Endometrial microvascular endothelial cells (primary cell): ENCODE measurements around the gene C10orf105. TPM values are rescaled to one million over a fixed set of nuclear protein-coding genes. Genes with fewer than 3 reads are reported as not detected.

ENCODE experiments used
- in situ Hi-C: cut with HindIII; loops from 2 replicates; pipeline ENCODE4 v1.10.0; 2017; ENCODE audit warnings: low sequenced_read_pairs, low pct_unique_long_range_greater_than_20kb; ENCODE audit errors: inconsistent ontology term
- total RNA-seq: library from RNA; depleted of rRNA; stranded (reverse); fragments of >200 nt; gene quantifications from one replicate; pipeline ENCODE4 v1.2.3, GENCODE V29; 2015; ENCODE audit errors: inconsistent ontology term

Gene C10orf105
- total RNA-seq, 1 donor from 2014 or later = not detected

GRCh38 chr10:71706216-71707121, 13.1 kb downstream of the C10orf105 start:
- in situ Hi-C loops = no loop called here

GRCh38 chr10:71705582-71705981, 14.0 kb downstream of the C10orf105 start:
- in situ Hi-C loops = no loop called here

GRCh38 chr10:71704816-71705215, 14.8 kb downstream of the C10orf105 start:
- in situ Hi-C loops = no loop called here

GRCh38 chr10:71703577-71703976, 16.0 kb downstream of the C10orf105 start:
- in situ Hi-C loops = no loop called here

GRCh38 chr10:71701496-71702132, 18.0 kb downstream of the C10orf105 start:
- in situ Hi-C loops = no loop called here

GRCh38 chr10:71700731-71701368, 18.7 kb downstream of the C10orf105 start:
- in situ Hi-C loops = no loop called here

GRCh38 chr10:71698737-71699136, 20.8 kb downstream of the C10orf105 start:
- in situ Hi-C loops = no loop called here

- in situ Hi-C loops = no loop called here
Measured at GRCh38 chr10:71697938-71698709, 21.5 kb downstream of the C10orf105 start.

- in situ Hi-C loops = no loop called here
Measured at GRCh38 chr10:71696628-71697326, 22.8 kb downstream of the C10orf105 start.

- in situ Hi-C loops = no loop called here
Measured at GRCh38 chr10:71695502-71696476, 23.8 kb downstream of the C10orf105 start.

GRCh38 chr10:71694567-71694968, 25.0 kb downstream of the C10orf105 start:
- in situ Hi-C loops = no loop called here

- in situ Hi-C loops = no loop called here
Measured at GRCh38 chr10:71694039-71694501, 25.5 kb downstream of the C10orf105 start.

- in situ Hi-C loops = no loop called here
Measured at GRCh38 chr10:71693377-71693776, 26.2 kb downstream of the C10orf105 start.

- in situ Hi-C loops = no loop called here
Measured at GRCh38 chr10:71692598-71693306, 26.8 kb downstream of the C10orf105 start.

GRCh38 chr10:71691405-71691804, 28.2 kb downstream of the C10orf105 start:
- in situ Hi-C loops = no loop called here

GRCh38 chr10:71690094-71690720, 29.4 kb downstream of the C10orf105 start:
- in situ Hi-C loops = no loop called here
